ENCODE results near the gene TNFAIP8L1. TPM values are rescaled to one million over a fixed set of nuclear protein-coding genes. Genes with fewer than 3 reads are reported as not detected.

The TNFAIP8L1 gene
- total RNA-seq, 4 donors from 2014 or later, result 7.3 to 8.8 (median 8.4) TPM

- 63 to 78% methylated on average over 26 to 27 of the region's 28 CpGs for WGBS, 2 donors
- Histone ChIP-seq H3K27me3 (no peaks in the 10 kb centered on the region), H3K4me3 (peak overlapping the region in 1 of 4 donors; percentile 5), H3K27ac (peak overlapping the region; percentile 71 to 94 (median 83)), H3K4me1 (peaks cover 0 to 21% (median 0%) of the 10 kb centered on the region in 4 donors), H3K36me3 (peaks cover 2 to 99% (median 6%) of the 10 kb centered on the region in 3 donors), H3K9me3 (no peaks in the 10 kb centered on the region)
- DNase-seq (ENCODE audit: low spot score in 2 of 2), result no peak
- peak in 1 of 2 donors; percentile 34 for TF ChIP-seq POLR2A (IDR thresholded peaks at IDR 0.05)
- TF ChIP-seq EP300 (IDR thresholded peaks at IDR 0.05), result peak in 1 of 2 donors; percentile 76
- no peak for TF ChIP-seq CTCF (IDR thresholded peaks at IDR 0.05)
Measured at GRCh38 chr19:4684312-4685095, 45.2 kb downstream of the TNFAIP8L1 start.

- Histone ChIP-seq H3K27ac (peak overlapping the region in 1 of 4 donors; percentile 50), H3K36me3 (peaks cover 0 to 96% (median 6%) of the 10 kb centered on the region in 3 donors), H3K4me1 (peaks cover 0 to 22% (median 0%) of the 10 kb centered on the region in 4 donors), H3K27me3 (no peaks in the 10 kb centered on the region), H3K9me3 (no peaks in the 10 kb centered on the region), H3K4me3 (no peak overlapping the region)
- 87 to 90% methylated on average over 10 of the region's 10 CpGs for WGBS, 2 donors
- TF ChIP-seq CTCF (IDR thresholded peaks at IDR 0.05) (no peak), POLR2A (IDR thresholded peaks at IDR 0.05) (no peak), EP300 (IDR thresholded peaks at IDR 0.05) (no peak)
- no peak for DNase-seq (ENCODE audit: low spot score in 2 of 2)
Measured at GRCh38 chr19:4686700-4687099, 47.4 kb downstream of the TNFAIP8L1 start.

GRCh38 chr19:4687396-4687795 lies 48.1 kb downstream of the TNFAIP8L1 start:
- H3K4me1 ChIP-seq, result peaks cover 0 to 24% (median 0%) of the 10 kb centered on the region in 4 donors
- no peaks in the 10 kb centered on the region for H3K27me3 ChIP-seq
- H3K9me3 ChIP-seq, result no peaks in the 10 kb centered on the region
- no peak overlapping the region for H3K4me3 ChIP-seq
- no peak for DNase-seq (ENCODE audit: low spot score in 2 of 2)
- H3K27ac ChIP-seq, result peak overlapping the region in 1 of 4 donors; percentile 50
- WGBS, 2 donors, result 77 to 83% methylated on average over 11 of the region's 11 CpGs
- TF ChIP-seq EP300 (IDR thresholded peaks at IDR 0.05) (no peak), CTCF (IDR thresholded peaks at IDR 0.05) (no peak), POLR2A (IDR thresholded peaks at IDR 0.05) (no peak)
- peaks cover 0 to 96% (median 4%) of the 10 kb centered on the region in 3 donors for H3K36me3 ChIP-seq

- Histone ChIP-seq H3K27me3 (no peaks in the 10 kb centered on the region), H3K4me3 (no peak overlapping the region), H3K36me3 (peaks cover under 1 to 96% (median 4%) of the 10 kb centered on the region in 3 donors), H3K27ac (no peak overlapping the region), H3K9me3 (no peaks in the 10 kb centered on the region), H3K4me1 (peaks cover 0 to 21% (median 0%) of the 10 kb centered on the region in 4 donors)
- WGBS, 2 donors, result 83 to 95% methylated on average over 21 to 24 of the region's 26 CpGs
- TF ChIP-seq EP300 (IDR thresholded peaks at IDR 0.05) (no peak), POLR2A (IDR thresholded peaks at IDR 0.05) (no peak), CTCF (IDR thresholded peaks at IDR 0.05) (no peak)
- no peak for DNase-seq (ENCODE audit: low spot score in 2 of 2)
Measured at GRCh38 chr19:4688587-4688986, 49.3 kb downstream of the TNFAIP8L1 start.

DNA sequence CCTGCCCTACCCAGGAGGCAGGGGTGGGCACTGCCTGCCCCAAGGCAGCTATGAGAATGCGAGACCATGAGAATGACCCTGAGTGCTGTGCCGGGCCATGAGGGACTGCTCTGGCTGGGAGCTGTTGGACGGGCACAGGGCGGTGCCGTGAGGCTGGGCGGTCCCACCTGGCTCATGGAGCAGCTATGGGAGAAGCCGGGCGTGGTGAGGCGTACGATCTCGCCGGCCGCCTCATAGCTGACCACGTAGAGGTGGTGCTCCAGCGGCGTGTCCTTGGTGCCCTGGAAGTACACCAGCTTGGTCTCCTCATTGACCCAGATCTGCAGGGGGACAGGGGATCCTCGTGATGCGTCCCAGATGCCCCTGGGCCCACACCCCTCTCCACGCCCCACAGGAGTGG lies 50.1 kb downstream of the TNFAIP8L1 start:
- Histone ChIP-seq H3K27me3 (no peaks in the 10 kb centered on the region), H3K27ac (no peak overlapping the region), H3K4me1 (peaks cover 0 to 15% (median 0%) of the 10 kb centered on the region in 4 donors), H3K9me3 (no peaks in the 10 kb centered on the region), H3K36me3 (peaks cover 4 to 96% (median 8%) of the 10 kb centered on the region in 3 donors), H3K4me3 (no peak overlapping the region)
- no peak for DNase-seq (ENCODE audit: low spot score in 2 of 2)
- TF ChIP-seq EP300 (IDR thresholded peaks at IDR 0.05) (no peak), POLR2A (IDR thresholded peaks at IDR 0.05) (no peak), CTCF (IDR thresholded peaks at IDR 0.05) (no peak)
- 92 to 98% methylated on average over 14 to 19 of the region's 19 CpGs for WGBS, 2 donors

All from tibial nerve (tissue), 4 donors.